B cell (primary cell): Measurements from ENCODE around the gene CH25H. TPM values are rescaled to one million over a fixed set of nuclear protein-coding genes. Genes with fewer than 3 reads are reported as not detected.

Experiments
- ATAC-seq: fragments of 200-7000 bp; cut with Tn5 transposase; one replicate; pipeline ENCODE4 v1.10.0; 2021; ENCODE audit warnings: low read depth, mild to moderate bottlenecking, moderate number of reproducible peaks, moderate library complexity
- CTCF ChIA-PET: fragments of 350-600 bp; sonication (Branson Sonifier 250); formaldehyde crosslinking; loops from one replicate; lab custom pipeline; 2021; ENCODE audit warnings: antibody characterized with exemption, inconsistent platforms; lab: Charles Lee
- POLR2A ChIA-PET: fragments of 350-600 bp; sonication (Branson Sonifier 250); formaldehyde crosslinking; loops from one replicate; lab custom pipeline; 2021; ENCODE audit warnings: antibody characterized with exemption; lab: Charles Lee
- DNase-seq: peaks from one replicate; pipeline ENCODE4 v3.0.0; 2013
- H2AFZ ChIP-seq: 2 replicates; pipeline ENCODE4 v1.6.1; 2012; ENCODE audit warnings: mild to moderate bottlenecking, low read depth, low read length; ENCODE audit not compliant: insufficient read depth, poor library complexity, severe bottlenecking
- H3K27ac ChIP-seq, 2 donors: 1 replicate in 1 of 2; 2 replicates in 1 of 2; pipeline ENCODE4 v1.5.1; 2012 to 2013; ENCODE audit warnings: low read length in 2 of 2, mild to moderate bottlenecking in 2 of 2, moderate library complexity in 1 of 2
- H3K27me3 ChIP-seq, 4 experiments: fragments of 200-600 bp in 1 of 4; sonication (generic) in 1 of 4; replicated peaks in 1 of 4; 1 replicate in 2 of 4; 2 replicates in 2 of 4; pipeline versions ENCODE4 v1.6.1 to v1.7.0; 2013 to 2016; ENCODE audit warnings: low read length in 3 of 4, mild to moderate bottlenecking in 2 of 4, mixed read lengths in 1 of 4, moderate library complexity in 1 of 4; ENCODE audit not compliant: insufficient read depth in 4 of 4, control insufficient read depth in 3 of 4; ENCODE audit errors: control extremely low read depth in 1 of 4
- H3K36me3 ChIP-seq, 2 experiments: replicated peaks in 1 of 2; 1 replicate in 1 of 2; 2 replicates in 1 of 2; pipeline versions ENCODE4 v1.6.1 to v1.7.1; 2013; ENCODE audit warnings: low read length in 1 of 2; ENCODE audit not compliant: insufficient read depth in 2 of 2, control insufficient read depth in 1 of 2; ENCODE audit errors: control extremely low read depth in 1 of 2, extremely low read depth in 1 of 2
- H3K4me1 ChIP-seq, 2 donors: fragments of 200-600 bp in 1 of 2; sonication (generic) in 1 of 2; 1 replicate in 1 of 2; 2 replicates in 1 of 2; pipeline versions ENCODE4 v1.5.1 to v1.6.1; 2013 to 2017; ENCODE audit warnings: low read length in 2 of 2; ENCODE audit not compliant: control insufficient read depth in 2 of 2, insufficient read depth in 2 of 2
- H3K4me2 ChIP-seq: replicated peaks from 2 replicates; pipeline ENCODE3; 2012; ENCODE audit warnings: mild to moderate bottlenecking, low read depth, low read length; ENCODE audit not compliant: poor library complexity, severe bottlenecking
- H3K4me3 ChIP-seq, 5 experiments: fragments of 200-600 bp in 1 of 5; sonication (generic) in 1 of 5; 1 replicate in 3 of 5; 2 replicates in 2 of 5; pipeline versions ENCODE4 v1.5.1 to v1.7.0; 2011 to 2016; ENCODE audit warnings: low read length in 4 of 5, mild to moderate bottlenecking in 4 of 5, low read depth in 2 of 5, control low read depth in 1 of 5, moderate library complexity in 1 of 5; ENCODE audit not compliant: insufficient read depth in 1 of 5; ENCODE audit errors: control extremely low read depth in 1 of 5, extremely low read depth in 1 of 5
- H3K79me2 ChIP-seq: fragments of 200-600 bp; sonication (generic); one replicate; pipeline ENCODE4 v1.6.0; 2016; ENCODE audit warnings: low read length; ENCODE audit not compliant: control insufficient read depth, insufficient read depth
- H3K9ac ChIP-seq: fragments of 200-600 bp; sonication (generic); 2 replicates; pipeline ENCODE4 v1.6.1; 2017; ENCODE audit warnings: mild to moderate bottlenecking, low read length, moderate library complexity
- H3K9me3 ChIP-seq, 3 donors: one replicate each; pipeline versions ENCODE4 v1.6.1 to v1.7.1; 2013; ENCODE audit warnings: low read length in 2 of 3; ENCODE audit not compliant: control insufficient read depth in 2 of 3, insufficient read depth in 1 of 3; ENCODE audit errors: control extremely low read depth in 1 of 3
- H4K20me1 ChIP-seq: 2 replicates; pipeline ENCODE4 v1.6.0; 2012; ENCODE audit warnings: mild to moderate bottlenecking, low read length; ENCODE audit not compliant: insufficient read depth, control insufficient read depth, poor library complexity, severe bottlenecking
- H3K27ac Mint-ChIP-seq: one replicate; pipeline ENCODE4 v1.8.0; 2021; ENCODE audit warnings: mixed read lengths
- H3K27me3 Mint-ChIP-seq: one replicate; pipeline ENCODE4 v1.8.0; 2021; ENCODE audit warnings: mixed read lengths
- H3K4me1 Mint-ChIP-seq: one replicate; pipeline ENCODE4 v1.8.0; 2021; ENCODE audit warnings: mixed read lengths
- H3K4me3 Mint-ChIP-seq: one replicate; pipeline ENCODE4 v1.8.0; 2021; ENCODE audit warnings: mixed read lengths
- H3K9me3 Mint-ChIP-seq: one replicate; pipeline ENCODE4 v1.8.0; 2022; ENCODE audit warnings: mixed read lengths; ENCODE audit not compliant: insufficient read depth
- EZH2 ChIP-seq: IDR thresholded peaks from 2 replicates; pipeline ENCODE4 v1.6.1; 2012; ENCODE audit warnings: borderline replicate concordance, low read depth, mild to moderate bottlenecking, moderate library complexity, low read length; ENCODE audit not compliant: insufficient read depth, poor library complexity, severe bottlenecking
- WGBS: methylation state at CpG from one replicate; pipeline ENCODE4 v1.1.5; 2013; ENCODE audit warnings: missing lambda C conversion rate; ENCODE audit not compliant: insufficient coverage; 5-methylcytosine and 5-hydroxymethylcytosine counted together
- intact Hi-C: fragments of 100-400 bp; cut with micrococcal nuclease; formaldehyde crosslinking; loops from one replicate; pipeline ENCODE4 v1.10.0; 2022
- polyA minus RNA-seq: library from RNA; depleted of rRNA, polyadenylated mRNA; stranded (reverse); fragments of >200 nt; gene quantifications from 2 replicates; pipeline ENCODE4 v1.2.3, GENCODE V29; 2012
- polyA plus RNA-seq: library from polyadenylated mRNA; depleted of rRNA; stranded (reverse); fragments of >200 nt; gene quantifications from 2 replicates; pipeline ENCODE4 v1.2.3, GENCODE V29; 2012
- total RNA-seq, 2 donors: library from RNA; stranded (reverse); fragments of 120-200 nt in 1 of 2; gene quantifications; 1 replicate in 1 of 2; 2 replicates in 1 of 2; pipeline versions ENCODE4 v1.2.3 to v1.2.4, GENCODE V29; 2013 to 2022
- TF ChIP-seq, protein P1 (sequence below): fragments of 200-600 bp; IDR thresholded peaks from one replicate; pipeline ENCODE4 v1.8.0; 2022; ENCODE audit warnings: antibody characterized with exemption, mild to moderate bottlenecking

CH25H gene
- total RNA-seq (not detected in 2 replicates), polyA plus RNA-seq (0.23 TPM in 1 of 2 replicates, not detected in the other), polyA minus RNA-seq (0.36 TPM in 1 of 2 replicates, not detected in the other)
- total RNA-seq (2013), result 0.05 TPM

DNA sequence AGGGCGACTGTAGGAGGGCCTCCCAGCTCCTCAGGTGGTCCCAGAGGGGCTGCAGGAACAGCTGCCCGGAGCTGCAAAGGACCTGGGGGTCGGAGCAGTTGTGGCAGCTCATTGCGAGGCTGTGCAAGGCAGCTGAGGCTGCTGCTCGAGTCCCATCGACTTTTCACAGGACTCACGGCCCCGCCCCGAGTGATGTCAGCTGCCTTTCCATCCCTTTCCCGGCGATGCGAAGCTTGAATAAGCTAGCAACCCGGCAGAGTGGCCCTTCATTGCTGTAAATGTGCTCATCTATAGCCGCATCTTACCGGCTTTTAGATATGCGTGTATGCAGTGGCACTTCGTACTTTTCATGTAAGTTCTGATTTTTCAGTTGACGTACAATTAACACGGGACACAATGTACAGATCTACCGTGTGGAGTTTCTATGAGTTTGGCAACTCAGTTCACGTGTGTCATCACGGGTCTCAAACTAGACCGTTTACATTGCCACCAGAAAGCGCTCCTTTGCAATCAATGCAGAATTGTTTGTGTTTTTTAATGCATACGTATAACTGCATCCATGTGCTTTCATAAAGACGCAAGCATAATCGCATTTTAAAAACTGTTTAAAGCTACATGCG lies at the start of gene CH25H:
Gene CH25H, minus strand, starts transcription at position 137 of the 620 bp plus-strand sequence. Its CDS starts 25 bp downstream, at position 112.
- intact Hi-C loops, result no loop called here
- Mint-ChIP-seq H3K4me1 (peaks cover 30% of the 10 kb centered on the region), H3K9me3 (no peaks in the 10 kb centered on the region), H3K27ac (peak within 1 kb of the TSS; percentile 7), H3K27me3 (peaks cover 48% of the 10 kb centered on the region), H3K4me3 (peak within 1 kb of the TSS; percentile 90)
- peaks cover 0 to 7% (median 0%) of the 10 kb centered on the region in 3 donors for H3K9me3 ChIP-seq
- peak within 1 kb of the TSS; percentile 25 to 85 (median 62) for H3K4me3 ChIP-seq
- H3K4me1 ChIP-seq, result peaks cover 32 to 34% of the 10 kb centered on the region in 2 donors
- no peak within 1 kb of the TSS for H3K27ac ChIP-seq
- H3K36me3 ChIP-seq, result no peaks in the 10 kb centered on the region
- peak within 1 kb of the TSS; percentile 75 for H2AFZ ChIP-seq
- peaks cover 0 to 59% (median 43%) of the 10 kb centered on the region in 4 experiments for H3K27me3 ChIP-seq
- ChIA-PET POLR2A (interaction anchor here (1.1 kb wide), 1 partner anchor 215 kb away, joined by 3 read pairs; no protein-coding TSS in a partner anchor), CTCF (interaction anchor here (0.7 to 6.4 kb wide), 13 partner anchors 8 to 817 kb away, joined by 3 to 67 read pairs (median 3); partner anchors contain the start of gene FAS)
- no peaks in the 10 kb centered on the region for H3K79me2 ChIP-seq
- WGBS, result 1% methylated on average over 26 of the region's 28 CpGs
- H3K4me2 ChIP-seq, result peak within 1 kb of the TSS; percentile 89
- peak within 1 kb of the TSS; percentile 66 for H3K9ac ChIP-seq
- peak; percentile 42 for ATAC-seq
- no peak for TF ChIP-seq EZH2
- TF ChIP-seq, protein P1, sequence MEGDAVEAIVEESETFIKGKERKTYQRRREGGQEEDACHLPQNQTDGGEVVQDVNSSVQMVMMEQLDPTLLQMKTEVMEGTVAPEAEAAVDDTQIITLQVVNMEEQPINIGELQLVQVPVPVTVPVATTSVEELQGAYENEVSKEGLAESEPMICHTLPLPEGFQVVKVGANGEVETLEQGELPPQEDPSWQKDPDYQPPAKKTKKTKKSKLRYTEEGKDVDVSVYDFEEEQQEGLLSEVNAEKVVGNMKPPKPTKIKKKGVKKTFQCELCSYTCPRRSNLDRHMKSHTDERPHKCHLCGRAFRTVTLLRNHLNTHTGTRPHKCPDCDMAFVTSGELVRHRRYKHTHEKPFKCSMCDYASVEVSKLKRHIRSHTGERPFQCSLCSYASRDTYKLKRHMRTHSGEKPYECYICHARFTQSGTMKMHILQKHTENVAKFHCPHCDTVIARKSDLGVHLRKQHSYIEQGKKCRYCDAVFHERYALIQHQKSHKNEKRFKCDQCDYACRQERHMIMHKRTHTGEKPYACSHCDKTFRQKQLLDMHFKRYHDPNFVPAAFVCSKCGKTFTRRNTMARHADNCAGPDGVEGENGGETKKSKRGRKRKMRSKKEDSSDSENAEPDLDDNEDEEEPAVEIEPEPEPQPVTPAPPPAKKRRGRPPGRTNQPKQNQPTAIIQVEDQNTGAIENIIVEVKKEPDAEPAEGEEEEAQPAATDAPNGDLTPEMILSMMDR, result no peak
- DNase-seq, result peak; percentile 66
- no peaks in the 10 kb centered on the region for H4K20me1 ChIP-seq

- H3K4me3 ChIP-seq, result no peak overlapping the region
- no peak overlapping the region for H3K27ac Mint-ChIP-seq
- H3K27ac ChIP-seq, result no peak overlapping the region
- no peaks in the 10 kb centered on the region for H3K27me3 ChIP-seq
- H2AFZ ChIP-seq, result no peak overlapping the region
- ChIA-PET CTCF (interaction anchor here (1.4 kb wide), 1 partner anchor 113 kb away, joined by 5 read pairs; no protein-coding TSS in a partner anchor), POLR2A (no interaction called here)
- H3K4me1 Mint-ChIP-seq, result peaks cover 6% of the 10 kb centered on the region
- no peak overlapping the region for H3K4me2 ChIP-seq
- no peak for ATAC-seq
- no peak overlapping the region for H3K9ac ChIP-seq
- no peaks in the 10 kb centered on the region for H4K20me1 ChIP-seq
- H3K4me1 ChIP-seq, result peaks cover 4 to 12% of the 10 kb centered on the region in 2 donors
- 93% methylated on average over 2 of the region's 3 CpGs for WGBS
- intact Hi-C loops, result no loop called here
- peaks cover 0 to 12% (median 9%) of the 10 kb centered on the region in 3 donors for H3K9me3 ChIP-seq
- H3K4me3 Mint-ChIP-seq, result no peak overlapping the region
- no peaks in the 10 kb centered on the region for H3K36me3 ChIP-seq
- TF ChIP-seq, protein P1, result no peak
- DNase-seq, result no peak
- H3K9me3 Mint-ChIP-seq, result no peaks in the 10 kb centered on the region
- no peaks in the 10 kb centered on the region for H3K27me3 Mint-ChIP-seq
- peaks cover 4% of the 10 kb centered on the region for H3K79me2 ChIP-seq
Observed at GRCh38 chr10:89256340-89256739, 49.2 kb upstream of the CH25H start.
